ENCODE measurements around the gene ABT1. TPM values are rescaled to one million over a fixed set of nuclear protein-coding genes. Genes with fewer than 3 reads are reported as not detected.

Gene ABT1
- total and polyA plus RNA-seq, 2 of the 8 experiments (the other 6 are each of a cell fraction or from before 2014, with no cell fraction given) = 20.5 to 30.7 TPM

- Histone ChIP-seq H4K8ac (ENCODE audit: extremely low read depth, insufficient read depth, low read length) (no peak overlapping the region), H3K36me3 (ENCODE audit: control insufficient read depth in 2 of 4, insufficient read depth in 4 of 4, low read length in 3 of 4) (no peaks in the 10 kb centered on the region), H3K9ac (replicated peaks in 1 of 4; ENCODE audit: extremely low read depth in 1 of 4, low read depth in 3 of 4, low read length in 3 of 4) (no peak overlapping the region), H2AFZ (ENCODE audit: low read length) (peak overlapping the region; percentile 89), H2BK20ac (ENCODE audit: low read length) (no peak overlapping the region), H3K79me2 (ENCODE audit: control insufficient read depth in 1 of 2, insufficient read depth in 2 of 2, low read length in 2 of 2) (no peaks in the 10 kb centered on the region), H3K4me2 (ENCODE audit: insufficient read depth in 1 of 2, low read depth in 2 of 2, low read length in 2 of 2) (peak overlapping the region; percentile 80 to 86), H2BK5ac (ENCODE audit: low read depth, low read length) (no peak overlapping the region), H2BK120ac (replicated peaks; ENCODE audit: low read depth, low read length) (no peak overlapping the region), H3K4me3 (ENCODE audit: extremely low read depth in 1 of 4, insufficient read depth in 2 of 4, low read depth in 3 of 4, low read length in 4 of 4) (peak overlapping the region; percentile 77 to 96 (median 80)), H3K23me2 (ENCODE audit: low read depth, low read length) (peaks cover 17% of the 10 kb centered on the region), H3K79me1 (ENCODE audit: low read depth, low read length) (no peaks in the 10 kb centered on the region), H4K91ac (replicated peaks; ENCODE audit: insufficient read length, low read length) (no peak overlapping the region), H2BK15ac (ENCODE audit: low read length) (no peak overlapping the region), H3K27me3 (replicated peaks in 1 of 4; ENCODE audit: control insufficient read depth in 3 of 4, extremely low read depth in 1 of 4, insufficient read depth in 3 of 4, low read length in 3 of 4) (no peaks in the 10 kb centered on the region), H2BK12ac (ENCODE audit: low read depth, low read length) (no peak overlapping the region), H3K27ac (ENCODE audit: low read depth, low read length) (no peak overlapping the region), H3K14ac (ENCODE audit: insufficient read length) (no peak overlapping the region), H3K9me3 (ENCODE audit: insufficient read depth in 2 of 2, low read depth in 1 of 2, low read length in 1 of 2) (no peaks in the 10 kb centered on the region), H4K20me1 (replicated peaks in 1 of 2; ENCODE audit: control insufficient read depth in 1 of 2, insufficient read depth in 2 of 2, low read length in 2 of 2) (no peaks in the 10 kb centered on the region), H2AK5ac (ENCODE audit: low read depth, low read length) (no peak overlapping the region), H3K56ac (replicated peaks; ENCODE audit: insufficient read length, low read depth, low read length) (no peak overlapping the region), H3K4me1 (replicated peaks in 1 of 4; ENCODE audit: control insufficient read depth in 3 of 4, insufficient read depth in 4 of 4, low read length in 3 of 4) (no peaks in the 10 kb centered on the region; a peak in 2 of 7 replicates), H4K5ac (ENCODE audit: insufficient read length, low read depth, low read length) (no peak overlapping the region), H3K4ac (replicated peaks; ENCODE audit: insufficient read length, low read depth, low read length) (no peak overlapping the region), H3K18ac (ENCODE audit: extremely low read depth, low read length) (no peak overlapping the region), H3K23ac (ENCODE audit: insufficient read length) (no peak overlapping the region)
- DNase-seq (ENCODE audit: low read depth in 1 of 2, low spot score in 2 of 2) (peak in 1 of 2 experiments; percentile 92), FAIRE-seq (peak; percentile 66)
- CTCF ChIA-PET (ENCODE audit: partially characterized antibody) = interaction anchor here (0.7 to 1.4 kb wide), 8 partner anchors 15 to 368 kb away, joined by 3 to 4 read pairs (median 3); partner anchors contain the start of gene BTN1A1
- POLR2A ChIA-PET (ENCODE audit: partially characterized antibody) = interaction anchor here (0.7 to 5.0 kb wide), 7 partner anchors 11 to 590 kb away, joined by 3 to 25 read pairs (median 4); partner anchors contain the start of gene HMGN4
- WGBS, 2 experiments (ENCODE audit: extremely low coverage in 1 of 2, insufficient coverage in 1 of 2, insufficient read length in 1 of 2, insufficient replicate concordance in 2 of 2, low coverage in 1 of 2, low lambda C conversion rate in 2 of 2, missing lambda C conversion rate in 1 of 2) = 11% methylated on average over 16 of the region's 16 CpGs; no CpG with 5 or more reads in 1 of the 2 experiments
- TF ChIP-seq BRCA1 (IDR thresholded peaks at IDR 0.05; ENCODE audit: low read depth, low read length) (no peak), POLR2AphosphoS5 (IDR thresholded peaks at IDR 0.05; ENCODE audit: low read depth, low read length) (no peak), FOSL1 (IDR thresholded peaks at IDR 0.05; ENCODE audit: insufficient read depth, low read depth, low read length) (no peak), YY1 (IDR thresholded peaks at IDR 0.05; ENCODE audit: low read depth, low read length) (no peak), JUND (IDR thresholded peaks at IDR 0.05; ENCODE audit: low read length) (no peak), CTBP2 (IDR thresholded peaks at IDR 0.05; ENCODE audit: borderline replicate concordance, insufficient read depth, insufficient read length, low read length) (no peak), ASH2L (IDR thresholded peaks at IDR 0.05; ENCODE audit: low read length) (peak; percentile 20), MAFK (IDR thresholded peaks at IDR 0.05; ENCODE audit: low read depth, low read length) (peak; percentile 84; the same call in 1 of the 2 replicates), RNF2 (IDR thresholded peaks at IDR 0.05; ENCODE audit: borderline replicate concordance, low read depth, low read length, missing control alignments, poor library complexity, severe bottlenecking) (no peak), ZNF274 (IDR thresholded peaks at IDR 0.05; ENCODE audit: borderline replicate concordance, extremely low read depth, low read length) (no peak), CHD2 (IDR thresholded peaks at IDR 0.05; ENCODE audit: low read length) (no peak)
- TF ChIP-seq, protein P1, sequence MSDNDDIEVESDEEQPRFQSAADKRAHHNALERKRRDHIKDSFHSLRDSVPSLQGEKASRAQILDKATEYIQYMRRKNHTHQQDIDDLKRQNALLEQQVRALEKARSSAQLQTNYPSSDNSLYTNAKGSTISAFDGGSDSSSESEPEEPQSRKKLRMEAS (IDR thresholded peaks at IDR 0.05) = no peak
Observed at GRCh38 chr6:26556263-26557070, 40.3 kb upstream of the ABT1 start.
